CD4-positive, alpha-beta T cell treated with Interleukin-15 for 1 hour (primary cell): Measurements from ENCODE around the gene OPRL1.
"Not testable (repeated sequence)": the region's sequence is repeated elsewhere in the genome, so short reads cannot be mapped to it uniquely, and the experiment has no call there.

Experiments
- DNase-seq: peaks from one replicate; pipeline ENCODE4 v3.0.0-alpha.2; 2020

Gene OPRL1

DNA sequence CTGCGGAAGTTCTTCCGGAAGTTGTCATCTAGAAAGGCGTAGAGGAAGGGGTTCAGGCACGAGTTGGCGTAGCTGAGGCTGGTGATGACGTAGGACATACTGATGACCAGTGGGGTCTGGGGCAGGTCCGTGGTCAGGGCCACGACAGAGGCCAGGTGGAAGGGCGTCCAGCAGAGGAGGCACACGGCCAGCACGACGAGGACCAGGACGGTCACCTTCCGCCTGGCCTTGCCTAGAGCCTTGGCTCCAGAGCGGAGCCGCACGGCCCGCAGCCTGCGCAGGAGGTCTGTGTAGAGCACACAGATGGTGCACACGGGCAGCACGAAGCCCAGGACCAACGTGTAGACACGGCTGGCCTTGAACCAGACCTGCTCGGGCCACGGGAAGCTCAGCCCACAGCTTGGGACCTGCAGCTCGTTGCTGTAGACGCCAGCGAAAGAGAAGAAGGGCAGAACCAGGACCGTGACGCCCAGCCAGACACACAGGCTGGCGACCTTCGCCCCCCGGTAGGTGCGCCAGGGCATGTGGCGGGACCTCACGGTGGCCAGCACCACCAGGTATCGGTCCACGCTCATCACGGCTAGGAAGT lies 26.1 kb downstream of the OPRL1 start:
- no peak for DNase-seq

DNA sequence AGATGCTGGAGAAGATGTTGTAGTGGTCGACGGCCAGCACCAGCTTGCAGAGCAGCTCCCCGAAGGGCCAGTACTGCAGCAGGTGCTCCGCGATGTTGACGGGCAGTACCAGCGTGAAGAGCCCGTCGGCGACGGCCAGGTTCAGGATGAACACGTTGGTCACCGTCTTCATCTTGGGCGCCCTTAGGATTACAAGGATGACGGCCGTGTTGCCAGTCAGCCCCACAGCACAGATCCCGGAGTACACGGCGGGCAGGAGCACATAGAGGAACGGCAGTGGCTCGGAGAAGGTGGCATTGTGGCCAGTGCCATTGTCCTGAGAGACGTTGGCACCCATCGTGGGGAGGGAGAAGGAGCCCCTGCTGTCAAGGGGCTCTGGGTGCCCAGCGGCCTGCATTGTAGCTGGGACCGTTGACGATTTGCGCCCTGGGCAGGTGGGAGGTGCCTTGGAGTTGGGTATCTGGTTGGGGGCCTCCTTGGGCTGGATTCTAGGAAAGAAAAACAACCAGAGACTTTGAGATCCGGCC lies 26.6 kb downstream of the OPRL1 start:
- no peak for DNase-seq

- DNase-seq = peak; percentile 31
Observed at GRCh38 chr20:64106981-64107735, 27.3 kb downstream of the OPRL1 start, which contains the start of gene NPBWR2. Gene NPBWR2, minus strand, starts transcription at chr20:64107565. Its CDS starts 734 bp downstream, at chr20:64106831.

- DNase-seq = no peak
Observed at GRCh38 chr20:64107736-64108457, 28.0 kb downstream of the OPRL1 start.

DNA sequence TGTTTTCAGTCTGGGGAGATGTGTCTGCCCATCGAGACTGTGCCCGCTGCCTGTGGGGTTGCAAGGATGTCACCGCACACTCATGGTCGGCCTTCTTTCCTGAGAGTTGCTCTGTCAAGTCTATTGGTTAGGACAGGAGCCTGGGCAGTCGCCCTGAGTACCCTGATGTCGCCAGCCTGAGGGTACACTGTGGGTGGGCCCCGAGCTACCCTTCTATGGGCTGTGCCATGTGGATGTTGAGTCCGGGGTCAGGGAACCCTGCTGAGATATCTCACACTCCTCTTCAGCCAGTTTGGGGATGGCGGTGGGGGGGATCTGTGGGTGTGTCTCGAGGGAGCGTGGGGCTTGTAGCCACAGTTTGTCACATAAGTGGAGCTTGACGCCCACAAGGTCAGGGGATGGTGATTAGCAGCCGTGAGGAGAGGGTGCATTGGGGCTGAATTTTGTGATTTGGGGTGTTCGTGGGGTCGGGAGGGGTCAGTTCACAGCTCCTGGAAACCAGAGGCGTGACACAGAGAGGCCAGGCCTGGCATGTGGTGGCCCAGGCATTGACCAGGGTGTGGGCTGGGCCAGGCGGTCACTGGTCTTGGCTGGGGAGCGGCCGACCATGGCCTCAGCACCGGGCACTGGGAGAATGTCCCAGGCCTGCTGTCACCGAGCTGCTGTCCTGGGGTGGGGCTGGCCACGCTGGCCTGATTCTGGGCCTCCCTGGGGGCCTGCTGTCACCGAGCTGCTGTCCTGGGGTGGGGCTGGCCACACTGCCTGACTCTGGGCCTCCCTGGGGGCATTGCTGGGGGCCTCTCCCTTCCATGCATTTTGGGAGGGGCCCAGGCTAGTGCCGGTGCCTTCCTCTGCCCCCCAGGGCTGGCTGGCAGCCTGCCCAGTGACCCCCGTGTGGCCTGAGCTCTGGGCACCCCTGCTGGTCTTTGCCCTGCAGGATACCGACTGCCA lies 29.1 kb downstream of the OPRL1 start:
- DNase-seq = no peak

GRCh38 chr20:64109831-64110391 lies 30.0 kb downstream of the OPRL1 start:
- DNase-seq = no peak

DNA sequence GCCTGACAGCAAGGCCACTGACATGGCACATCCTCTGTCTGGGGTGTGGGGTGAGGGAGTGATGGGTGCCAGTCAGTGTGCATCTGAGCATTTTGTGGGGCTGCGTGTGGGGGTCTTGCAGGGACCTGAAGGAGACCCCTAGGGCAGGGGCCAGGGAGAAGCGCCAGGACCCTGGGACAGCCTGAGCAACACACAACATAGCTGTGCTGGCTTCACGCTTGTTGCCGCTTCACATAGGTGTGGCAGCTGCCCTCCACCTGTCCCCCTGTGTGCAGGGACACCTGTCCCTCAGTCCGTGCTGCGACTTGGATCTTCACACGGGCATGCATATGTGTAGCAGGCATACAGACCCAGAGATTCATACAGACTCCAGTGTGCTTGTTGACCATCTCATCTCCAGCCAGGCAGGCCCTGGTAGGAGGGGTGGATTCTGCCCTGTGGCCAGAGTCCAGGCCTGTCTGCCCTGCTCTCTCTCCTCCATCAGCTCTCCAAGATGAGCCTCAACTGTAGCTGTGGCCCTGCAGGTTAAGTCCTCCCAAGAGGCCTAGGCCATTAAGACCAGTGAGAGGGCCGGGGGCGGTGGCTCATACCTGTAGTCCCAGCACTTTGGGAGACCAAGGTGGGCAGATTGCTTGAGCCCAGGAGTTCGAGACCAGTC lies 30.7 kb downstream of the OPRL1 start:
- no peak for DNase-seq

DNA sequence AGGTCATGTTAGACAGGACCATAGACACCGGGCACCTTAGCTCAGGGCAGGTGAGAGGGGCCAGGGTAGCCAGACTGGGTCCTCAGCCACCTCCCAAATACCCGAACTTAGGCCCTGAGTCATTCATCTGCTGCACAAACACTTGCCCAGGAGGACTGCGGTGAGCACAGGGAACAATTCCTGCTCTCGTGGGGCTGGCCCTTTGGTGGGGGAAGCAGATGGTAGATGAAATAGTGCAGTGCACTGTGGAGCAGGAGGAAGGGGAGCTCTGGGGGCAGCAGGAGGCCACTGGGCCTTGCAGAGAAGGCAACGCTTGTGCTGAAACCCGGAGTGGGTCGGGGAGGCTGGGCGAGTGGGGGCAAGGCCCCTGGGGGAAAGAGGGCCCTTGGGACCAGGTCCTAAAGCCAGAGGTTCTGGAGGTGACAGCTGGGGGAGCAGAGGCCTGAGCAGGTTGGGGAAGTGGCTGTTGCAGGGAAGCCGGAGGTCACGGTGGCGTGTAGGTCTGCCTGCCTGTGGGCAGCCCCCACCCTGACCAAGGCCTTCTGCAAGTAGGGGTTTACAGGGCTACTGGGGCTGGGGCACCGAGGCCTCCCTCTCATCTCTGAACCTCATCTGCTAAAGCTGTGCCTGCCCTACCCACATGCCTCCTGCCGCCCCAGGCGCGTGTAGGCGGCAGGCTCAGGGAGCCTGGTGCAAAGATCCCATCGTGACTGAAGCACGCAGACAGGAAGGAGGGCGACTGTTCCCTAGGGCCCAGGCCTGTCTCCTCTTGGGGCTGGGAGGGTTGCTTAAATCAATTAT lies 32.2 kb downstream of the OPRL1 start:
- no peak for DNase-seq

DNA sequence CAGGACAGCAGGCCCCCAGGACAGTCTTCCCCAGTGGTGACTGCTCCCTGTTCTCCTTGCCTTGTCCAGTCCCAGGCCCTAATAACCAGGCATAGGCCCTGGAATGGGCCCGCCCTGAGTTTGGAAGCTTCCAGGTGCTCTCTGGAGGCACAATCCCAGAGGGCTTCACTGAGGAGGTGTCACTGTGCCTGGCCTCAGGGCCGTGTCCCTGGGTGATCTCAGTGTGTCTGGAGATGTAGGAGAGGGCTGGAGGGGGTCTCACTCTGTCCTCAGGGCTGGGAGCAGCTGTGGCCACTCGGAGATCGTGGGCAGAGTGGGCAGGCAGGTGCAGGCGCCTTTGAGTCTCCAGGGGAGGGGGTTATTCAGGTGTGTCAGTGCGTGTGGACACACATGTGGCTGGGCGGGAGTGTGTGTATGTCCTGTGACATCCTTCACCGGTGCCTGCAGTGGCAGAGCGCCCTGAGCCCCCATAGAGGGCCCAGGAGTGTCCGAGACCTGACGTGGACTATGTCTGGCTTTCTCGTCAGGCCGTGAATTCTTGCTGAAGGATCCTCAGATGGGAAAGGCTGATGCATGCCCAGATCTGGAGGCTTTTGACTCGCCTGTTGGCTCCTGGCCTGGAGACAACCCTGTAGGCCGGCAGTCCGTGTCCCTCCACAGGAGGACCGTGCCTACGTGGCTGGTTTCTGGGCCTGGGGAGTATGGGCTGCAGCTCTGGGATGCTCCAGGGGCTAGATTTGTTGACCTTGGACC lies 33.0 kb downstream of the OPRL1 start:
- no peak for DNase-seq

DNA sequence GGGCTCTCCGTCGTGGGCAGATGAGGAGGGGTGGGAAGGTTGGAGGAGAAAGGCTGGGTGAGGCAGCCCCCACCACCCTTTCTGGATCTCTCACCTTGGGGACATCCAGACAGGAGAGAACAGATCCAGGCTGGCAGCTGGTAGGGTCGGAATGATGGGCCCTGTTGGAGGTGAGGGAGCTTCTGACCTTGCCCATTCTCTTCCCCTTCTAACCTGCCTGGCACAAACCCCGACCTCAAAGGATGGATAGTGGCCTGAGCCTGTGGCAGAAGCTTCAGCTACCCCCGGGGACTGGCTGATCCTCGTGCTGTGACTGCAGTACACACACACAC lies 33.5 kb downstream of the OPRL1 start:
- no peak for DNase-seq

- no peak for DNase-seq
Observed at GRCh38 chr20:64113796-64114355, 34.0 kb downstream of the OPRL1 start.

- no peak for DNase-seq
Observed at GRCh38 chr20:64114356-64114971, 34.6 kb downstream of the OPRL1 start.

DNA sequence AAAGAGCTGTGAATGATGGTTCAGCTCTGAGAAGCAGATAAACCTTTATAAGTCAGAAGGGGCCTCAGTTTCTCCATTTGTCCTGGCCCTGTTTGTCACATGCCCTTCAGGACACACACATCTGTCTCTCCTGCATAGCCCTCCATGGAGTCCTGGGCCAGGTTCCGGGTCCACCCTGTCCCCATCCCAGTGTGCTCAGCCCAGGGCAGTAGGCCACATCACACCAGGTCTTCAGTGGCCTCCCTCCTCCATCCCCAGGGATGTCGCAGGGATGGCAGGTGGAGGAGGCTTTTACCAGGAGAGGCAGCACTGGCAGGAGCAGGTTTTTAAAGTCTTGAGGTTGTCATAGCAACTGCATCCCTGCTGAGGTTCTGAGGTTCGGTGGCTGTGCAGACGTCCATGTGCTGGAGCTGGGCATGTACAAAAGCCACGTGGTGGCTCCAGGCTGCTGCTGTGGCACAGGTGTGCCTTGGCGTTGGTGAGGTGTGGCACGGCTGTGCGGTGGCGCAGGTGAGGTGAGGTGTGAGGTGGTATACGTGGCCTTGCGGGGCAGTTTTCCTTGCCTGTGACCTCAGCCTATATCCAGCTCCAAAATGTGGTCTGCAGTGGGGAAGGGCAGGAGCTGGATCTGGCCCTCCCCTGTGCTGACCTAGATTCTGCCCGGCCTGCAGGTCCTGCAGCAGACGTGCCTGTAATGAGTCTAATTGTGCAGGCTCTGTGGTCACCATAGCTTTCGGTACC lies 35.5 kb downstream of the OPRL1 start:
- DNase-seq = no peak

DNA sequence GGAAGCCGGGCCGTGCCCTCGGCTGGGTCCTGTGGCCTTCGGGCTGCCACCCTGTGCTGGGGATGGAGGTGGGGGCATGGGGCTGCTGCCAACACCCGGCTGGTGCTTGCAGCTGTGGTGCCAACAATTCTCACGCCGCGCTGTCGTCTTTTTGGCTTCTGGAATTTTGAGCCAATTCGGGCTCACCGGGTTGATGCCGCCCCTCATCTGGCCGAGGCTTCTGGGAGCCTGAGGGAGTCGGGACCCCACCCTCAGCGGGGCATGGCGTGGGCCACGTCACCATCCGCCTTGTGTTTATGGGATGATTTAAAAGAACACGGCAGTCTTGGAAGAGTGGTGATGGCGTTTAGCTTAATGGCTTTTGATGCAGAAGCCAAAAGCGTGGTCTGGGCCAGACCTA lies 36.1 kb downstream of the OPRL1 start:
- no peak for DNase-seq

DNA sequence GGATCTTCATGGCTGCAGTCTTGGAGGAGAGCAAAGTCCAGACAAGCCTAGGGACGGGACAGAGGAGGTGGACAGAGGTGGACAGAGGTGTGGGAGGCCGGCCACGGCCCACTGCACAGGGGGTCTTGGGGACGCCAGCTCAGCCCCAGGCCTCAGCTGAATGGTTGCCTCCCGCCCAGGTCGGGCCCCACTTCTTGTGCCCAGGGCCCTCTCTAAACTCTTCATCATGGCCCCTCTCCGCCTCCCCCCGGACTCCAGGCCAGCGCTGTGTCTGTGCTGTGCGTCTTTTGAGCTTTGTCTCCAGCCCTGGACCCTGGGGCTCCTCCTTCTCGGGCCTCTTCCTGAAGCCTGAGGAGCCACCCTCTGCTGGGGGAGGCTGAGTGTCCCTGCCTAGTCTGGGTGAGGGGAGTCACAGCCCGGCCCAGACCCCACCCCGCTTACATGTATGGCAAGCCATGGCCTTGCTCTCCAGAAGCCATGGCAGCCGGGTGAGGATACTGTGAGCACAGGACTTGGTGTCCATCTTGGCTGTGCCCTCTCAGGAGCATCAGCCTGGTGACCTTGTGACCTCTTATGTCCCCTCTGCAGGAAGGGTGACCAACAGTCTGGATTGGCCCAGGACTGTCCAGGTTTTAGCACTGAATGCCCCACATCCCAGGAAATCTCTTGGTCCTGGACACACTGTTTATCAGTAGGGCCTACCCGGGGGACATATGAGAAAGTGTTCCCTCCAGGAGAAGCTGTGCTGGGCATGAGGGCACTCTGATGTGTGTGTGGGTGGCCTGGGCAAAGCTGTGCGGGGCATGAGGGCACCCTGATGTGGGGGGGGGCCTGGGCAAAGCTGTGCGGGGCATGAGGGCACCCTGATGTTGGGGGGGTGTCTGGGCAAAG lies 36.9 kb downstream of the OPRL1 start:
- DNase-seq = no peak

DNA sequence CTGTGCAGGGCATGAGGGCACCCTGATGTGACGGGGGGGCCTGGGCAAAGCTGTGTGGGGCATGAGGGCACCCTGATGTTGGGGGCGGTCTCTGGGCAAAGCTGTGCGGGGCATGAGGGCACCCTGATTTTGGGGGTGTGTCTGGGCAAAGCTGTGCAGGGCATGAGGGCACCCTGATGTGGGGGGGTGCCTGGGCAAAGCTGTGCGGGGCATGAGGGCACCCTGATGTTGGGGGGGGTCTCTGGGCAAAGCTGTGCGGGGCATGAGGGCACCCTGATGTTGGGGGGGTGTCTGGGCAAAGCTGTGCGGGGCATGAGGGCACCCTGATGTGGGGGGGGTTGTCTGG lies 37.5 kb downstream of the OPRL1 start:
- DNase-seq = not testable (repeated sequence)

DNA sequence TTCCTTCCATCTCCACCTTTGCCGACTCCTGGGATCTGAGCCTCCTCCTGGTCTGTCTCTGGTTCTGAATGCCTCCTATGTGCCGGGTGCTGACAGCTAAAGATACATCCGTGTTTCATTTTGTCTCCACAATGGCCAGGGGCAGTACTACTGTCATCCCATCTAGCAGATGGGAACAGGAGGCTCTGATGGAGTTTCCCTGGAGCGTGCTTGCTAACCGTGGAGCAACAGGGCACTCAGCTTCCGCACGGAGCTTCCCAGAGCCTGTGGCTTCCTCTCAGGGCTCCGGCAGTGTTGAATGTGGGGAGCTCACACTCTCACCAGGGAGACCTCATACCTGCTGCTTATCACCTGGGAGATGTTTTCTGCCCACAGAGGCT lies 39.4 kb downstream of the OPRL1 start:
- no peak for DNase-seq
